Parathyroid adenoma (tissue), 2 donors: ENCODE measurements around the gene NCF1.
"Not testable (repeated sequence)": the region's sequence is repeated elsewhere in the genome, so short reads cannot be mapped to it uniquely, and the experiment has no call there.

Experiments
- H2AFZ ChIP-seq: fragments of 300-600 bp; sonication (generic); one replicate; pipeline ENCODE4 v1.7.0; 2017; ENCODE audit warnings: antibody characterized with exemption, mild to moderate bottlenecking
- H3K27ac ChIP-seq: fragments of 300-600 bp; sonication (generic); one replicate; pipeline ENCODE4 v1.7.0; 2017
- H3K27me3 ChIP-seq: fragments of 300-600 bp; sonication (generic); one replicate; pipeline ENCODE4 v1.7.0; 2017; ENCODE audit warnings: low read length; ENCODE audit not compliant: control insufficient read depth, insufficient read depth
- H3K36me3 ChIP-seq: fragments of 300-600 bp; sonication (generic); one replicate; pipeline ENCODE4 v1.7.0; 2017; ENCODE audit warnings: low read length; ENCODE audit not compliant: control insufficient read depth, insufficient read depth
- H3K4me1 ChIP-seq: fragments of 300-600 bp; sonication (generic); one replicate; pipeline ENCODE4 v1.7.0; 2017; ENCODE audit warnings: control low read depth
- H3K4me2 ChIP-seq: fragments of 300-600 bp; sonication (generic); one replicate; pipeline ENCODE4 v1.7.0; 2017; ENCODE audit warnings: low read length
- H3K4me3 ChIP-seq: fragments of 300-600 bp; sonication (generic); one replicate; pipeline ENCODE4 v1.7.0; 2017; ENCODE audit warnings: low read depth, low read length
- H3K79me2 ChIP-seq: fragments of 300-600 bp; sonication (generic); one replicate; pipeline ENCODE4 v1.7.0; 2017; ENCODE audit warnings: control low read depth
- H3K9ac ChIP-seq: fragments of 300-600 bp; sonication (generic); one replicate; pipeline ENCODE4 v1.7.0; 2017; ENCODE audit warnings: mild to moderate bottlenecking
- H3K9me3 ChIP-seq: fragments of 300-600 bp; sonication (generic); one replicate; pipeline ENCODE4 v1.7.0; 2017; ENCODE audit warnings: low read length; ENCODE audit not compliant: control insufficient read depth
- donor health status: primary hyperparathyroidism.

Gene NCF1

DNA sequence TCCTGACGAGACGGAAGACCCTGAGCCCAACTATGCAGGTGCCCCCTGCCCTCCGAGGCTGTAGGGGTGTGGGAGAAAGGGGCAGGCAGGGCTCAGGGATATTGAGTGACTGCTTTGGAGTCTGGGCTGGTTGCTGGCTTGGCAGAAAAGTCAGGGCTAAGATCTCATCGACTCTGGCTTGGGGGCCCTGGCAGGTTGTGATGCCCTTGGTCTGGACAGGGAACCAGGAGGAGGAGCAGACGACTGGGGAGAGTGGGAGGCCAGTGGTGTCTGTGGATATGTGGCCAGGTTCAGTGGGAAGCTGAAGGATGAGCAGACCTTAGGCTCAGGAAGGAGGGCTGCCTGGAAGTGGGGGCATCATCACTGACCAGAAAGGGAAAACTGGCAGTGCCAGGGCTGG is 9.8 kb downstream of the NCF1 start:
- not testable (repeated sequence) for H3K27me3 ChIP-seq, H3K27ac ChIP-seq, H3K79me2 ChIP-seq, H3K36me3 ChIP-seq, H3K9ac ChIP-seq, H3K4me1 ChIP-seq, H3K4me2 ChIP-seq, H3K4me3 ChIP-seq, H2AFZ ChIP-seq, H3K9me3 ChIP-seq

DNA sequence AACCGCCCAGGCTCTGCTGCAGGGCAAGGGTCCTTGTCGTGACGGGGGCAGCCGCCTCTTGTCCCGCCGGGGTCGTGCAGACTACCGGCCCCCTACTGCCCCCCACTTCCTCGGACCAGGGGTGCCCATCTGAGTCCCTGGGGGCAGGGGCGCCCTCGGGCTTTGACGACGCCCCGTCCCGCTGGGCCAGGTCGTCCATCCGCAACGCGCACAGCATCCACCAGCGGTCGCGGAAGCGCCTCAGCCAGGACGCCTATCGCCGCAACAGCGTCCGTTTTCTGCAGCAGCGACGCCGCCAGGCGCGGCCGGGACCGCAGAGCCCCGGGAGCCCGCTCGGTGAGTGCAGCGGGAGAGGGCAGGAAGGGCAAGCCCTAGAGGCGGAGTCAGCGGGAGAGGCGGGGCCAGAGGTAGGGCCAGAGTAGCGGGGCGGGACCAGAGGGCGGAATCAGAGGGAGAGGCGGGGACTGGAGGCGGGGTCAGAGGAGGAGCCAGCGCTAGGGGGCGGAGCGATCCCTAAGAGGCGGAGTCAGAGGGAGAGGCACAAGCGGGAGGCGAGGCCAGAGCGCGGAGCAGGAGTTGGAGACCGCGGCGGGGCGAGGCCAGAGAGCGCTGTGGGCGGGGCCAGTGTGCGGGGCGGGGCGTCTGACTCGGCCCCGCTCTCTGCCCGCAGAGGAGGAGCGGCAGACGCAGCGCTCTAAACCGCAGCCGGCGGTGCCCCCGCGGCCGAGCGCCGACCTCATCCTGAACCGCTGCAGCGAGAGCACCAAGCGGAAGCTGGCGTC is 14.7 kb downstream of the NCF1 start:
- H3K4me3 ChIP-seq, H3K27ac ChIP-seq, H3K9ac ChIP-seq: not testable (repeated sequence)

DNA sequence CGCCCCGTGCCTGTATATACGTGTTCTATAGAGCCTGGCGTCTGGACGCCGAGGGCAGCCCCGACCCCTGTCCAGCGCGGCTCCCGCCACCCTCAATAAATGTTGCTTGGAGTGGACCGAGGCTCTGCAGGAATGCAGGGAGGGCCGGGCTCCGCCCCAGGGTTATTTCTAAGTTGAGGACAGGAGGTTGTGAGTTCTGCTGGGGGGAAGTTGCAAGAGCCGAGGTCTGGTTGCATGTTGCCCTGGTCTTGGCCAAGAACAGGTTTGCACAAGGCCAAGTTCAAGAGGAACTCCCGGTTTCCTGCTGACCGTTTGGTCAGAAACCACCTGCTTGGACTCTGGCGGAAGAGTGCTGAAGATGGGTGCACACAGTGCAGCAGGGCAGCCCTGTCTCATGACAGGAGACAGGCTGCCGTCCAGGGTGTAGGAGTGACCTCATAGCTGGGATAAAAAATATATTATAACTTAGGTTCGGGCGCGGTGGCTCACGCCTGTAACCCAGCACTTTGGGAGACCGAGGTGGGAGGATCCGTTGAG is 15.5 kb downstream of the NCF1 start:
- H2AFZ ChIP-seq, H3K27me3 ChIP-seq, H3K9me3 ChIP-seq, H3K4me3 ChIP-seq, H3K4me1 ChIP-seq, H3K36me3 ChIP-seq, H3K27ac ChIP-seq, H3K9ac ChIP-seq, H3K79me2 ChIP-seq, H3K4me2 ChIP-seq: not testable (repeated sequence)

More for the DNA sequence above, 14.7 kb downstream of the NCF1 start:
- peak overlapping the region; percentile 60 for H2AFZ ChIP-seq
- not testable (repeated sequence) for H3K9me3 ChIP-seq, H3K36me3 ChIP-seq, H3K79me2 ChIP-seq, H3K27me3 ChIP-seq, H3K4me1 ChIP-seq, H3K4me2 ChIP-seq

DNA sequence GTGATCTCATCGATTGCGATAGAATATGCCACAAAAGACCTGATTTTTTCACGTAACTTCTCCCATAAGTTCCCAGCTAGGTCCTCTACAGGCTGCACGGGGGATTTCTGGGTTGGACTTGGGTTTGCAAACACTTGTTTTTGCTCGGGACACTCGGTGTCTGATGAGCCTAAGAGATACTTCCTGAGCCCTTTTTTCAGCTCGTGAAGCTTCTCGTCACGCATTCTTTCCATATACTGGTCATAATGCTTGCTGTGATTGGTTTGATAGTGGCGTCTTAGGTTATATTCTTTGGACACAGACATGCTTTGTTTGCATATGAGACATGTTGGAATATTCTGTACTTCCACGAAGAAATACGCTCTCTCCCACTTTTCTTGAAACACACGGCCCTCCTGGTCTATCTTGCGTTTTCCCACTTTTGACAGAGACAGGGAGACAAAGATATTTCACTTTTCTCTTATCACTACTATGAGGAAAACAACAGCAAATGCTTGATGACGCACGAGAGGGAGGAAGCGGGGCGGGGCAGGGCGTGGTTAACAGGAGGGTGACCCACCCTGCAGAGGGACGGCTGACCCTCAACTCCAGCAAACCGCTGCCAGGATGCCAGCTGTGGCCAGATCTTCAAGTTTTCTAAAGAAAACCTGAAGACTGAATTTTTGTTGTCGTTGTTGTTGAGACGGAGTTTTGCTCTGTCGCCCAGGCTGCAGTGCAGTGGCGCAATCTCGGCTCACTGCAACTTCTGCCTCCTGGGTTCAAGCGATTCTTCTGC is 24.2 kb downstream of the NCF1 start:
- H3K4me1 ChIP-seq, H3K4me3 ChIP-seq, H3K4me2 ChIP-seq, H3K36me3 ChIP-seq, H3K9ac ChIP-seq, H3K27ac ChIP-seq, H3K27me3 ChIP-seq, H3K9me3 ChIP-seq, H2AFZ ChIP-seq, H3K79me2 ChIP-seq: not testable (repeated sequence)

DNA sequence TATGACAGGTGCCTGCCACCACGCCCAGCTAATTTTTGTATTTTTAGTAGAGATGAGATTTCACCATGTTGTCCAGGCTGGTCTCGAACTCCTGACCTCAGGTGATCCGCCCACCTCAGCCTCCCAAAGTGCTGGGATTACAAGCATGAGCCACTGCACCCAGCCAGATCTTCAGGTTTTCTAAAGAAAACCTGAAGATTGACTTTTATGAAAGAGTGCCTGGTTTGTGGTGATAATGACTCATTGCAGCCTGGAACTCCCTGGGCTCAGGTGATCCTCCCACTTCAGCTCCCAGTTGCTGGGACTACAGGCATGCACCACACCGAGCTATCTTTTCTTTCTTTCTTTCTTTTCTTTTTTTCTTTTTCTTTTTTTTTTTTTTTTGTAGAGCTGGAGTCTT is 24.8 kb downstream of the NCF1 start:
- not testable (repeated sequence) for H3K27ac ChIP-seq, H3K9me3 ChIP-seq, H3K4me2 ChIP-seq, H3K27me3 ChIP-seq, H3K4me1 ChIP-seq, H3K36me3 ChIP-seq, H3K79me2 ChIP-seq, H2AFZ ChIP-seq, H3K4me3 ChIP-seq, H3K9ac ChIP-seq

DNA sequence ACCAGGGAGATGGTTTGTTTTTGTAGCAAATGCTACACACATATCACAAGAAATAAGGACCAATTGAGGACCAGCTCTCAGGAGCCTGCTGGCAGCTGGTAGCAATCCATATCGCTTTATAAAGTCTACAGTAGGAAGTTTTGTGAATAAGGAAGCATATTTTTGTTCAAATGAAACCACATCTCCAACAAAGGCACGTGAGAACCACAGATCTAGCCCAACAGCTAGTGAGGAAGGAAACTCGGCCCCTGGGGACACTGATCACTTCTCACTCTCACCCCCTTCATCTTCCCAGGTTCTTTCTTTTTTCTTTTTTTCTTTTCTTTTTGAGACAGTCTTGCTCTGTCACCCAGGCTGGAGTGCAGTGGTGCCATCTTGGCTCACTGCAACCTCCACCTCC is 42.1 kb downstream of the NCF1 start:
- not testable (repeated sequence) for H3K79me2 ChIP-seq, H3K4me3 ChIP-seq, H3K27me3 ChIP-seq, H3K36me3 ChIP-seq, H3K9me3 ChIP-seq, H3K9ac ChIP-seq, H3K4me2 ChIP-seq, H3K27ac ChIP-seq, H2AFZ ChIP-seq, H3K4me1 ChIP-seq

DNA sequence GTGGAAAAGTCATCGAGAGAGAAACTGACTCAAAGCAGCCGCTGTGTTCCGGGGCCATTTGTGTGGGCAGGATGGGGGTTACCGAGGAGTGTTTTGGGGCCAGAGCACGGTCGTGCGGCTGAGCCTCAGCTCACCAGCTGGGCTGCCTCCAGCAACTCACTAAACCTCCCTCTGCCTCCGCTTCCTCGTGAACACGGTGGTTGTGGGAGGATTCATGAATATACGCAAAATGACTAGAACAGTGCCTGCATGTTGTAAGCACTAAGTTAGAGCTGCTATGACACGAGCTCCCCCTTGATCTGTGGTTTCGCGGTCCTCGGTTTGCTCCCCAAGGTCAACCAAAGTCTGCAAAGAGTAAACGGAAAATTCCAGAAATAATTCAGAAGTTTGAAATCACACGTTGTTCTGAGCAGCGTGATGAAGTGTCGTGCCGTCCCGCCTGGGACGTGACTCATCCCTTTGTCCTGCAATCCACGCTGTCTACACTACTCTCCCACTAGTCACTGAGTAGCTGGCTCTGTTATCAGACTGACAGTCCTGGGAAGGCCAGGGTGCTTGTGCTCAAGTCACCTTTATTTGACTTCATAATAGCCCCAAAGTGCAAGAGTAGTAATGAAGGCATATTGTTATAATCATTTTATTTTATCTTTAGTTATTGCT is 46.5 kb downstream of the NCF1 start:
- not testable (repeated sequence) for H3K79me2 ChIP-seq, H3K4me3 ChIP-seq

DNA sequence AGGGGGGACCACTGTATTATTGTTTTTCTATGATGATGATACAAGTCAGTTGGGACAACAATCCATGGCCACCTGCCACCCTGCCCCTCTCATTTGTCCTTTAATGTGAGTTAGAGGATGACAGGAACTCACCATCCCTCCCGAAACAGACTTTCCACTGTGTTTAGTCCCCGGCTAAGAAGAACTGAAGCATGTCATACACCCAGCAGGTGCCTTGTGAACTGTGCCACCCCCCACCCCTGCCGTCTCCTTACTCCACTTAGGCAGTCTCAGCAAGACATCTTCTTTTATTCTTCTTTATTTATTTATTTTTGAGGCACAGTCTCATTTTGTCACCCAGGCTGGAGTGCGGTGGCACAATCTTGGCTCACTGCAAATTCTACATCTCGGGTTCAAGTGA is 47.4 kb downstream of the NCF1 start:
- not testable (repeated sequence) for H2AFZ ChIP-seq, H3K4me3 ChIP-seq, H3K4me1 ChIP-seq, H3K36me3 ChIP-seq, H3K9me3 ChIP-seq, H3K9ac ChIP-seq, H3K27me3 ChIP-seq, H3K4me2 ChIP-seq, H3K27ac ChIP-seq, H3K79me2 ChIP-seq

More for the DNA sequence above, 46.5 kb downstream of the NCF1 start:
- H3K36me3 ChIP-seq, H3K9ac ChIP-seq, H3K27ac ChIP-seq, H2AFZ ChIP-seq, H3K27me3 ChIP-seq, H3K4me2 ChIP-seq, H3K4me1 ChIP-seq, H3K9me3 ChIP-seq: not testable (repeated sequence)

DNA sequence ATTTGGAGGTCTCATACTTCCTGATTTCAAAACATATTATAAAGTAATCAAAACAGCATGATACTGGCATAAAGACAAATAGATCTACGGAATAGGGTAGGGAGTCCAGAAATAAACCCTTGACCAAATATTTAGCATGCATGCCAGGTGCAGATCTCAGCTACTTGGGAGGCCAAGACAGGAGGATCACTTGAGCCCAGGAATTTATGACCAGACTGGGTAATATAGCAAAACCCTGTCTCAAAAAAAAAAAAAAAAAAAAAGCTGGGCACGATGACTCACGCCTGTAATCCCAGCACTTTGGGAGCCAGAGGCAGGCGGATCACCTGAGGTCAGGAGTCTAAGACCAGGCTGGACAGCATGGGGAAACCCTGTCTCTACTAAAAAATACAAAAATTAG is 56.1 kb downstream of the NCF1 start:
- not testable (repeated sequence) for H3K36me3 ChIP-seq, H3K9me3 ChIP-seq, H2AFZ ChIP-seq, H3K79me2 ChIP-seq, H3K4me2 ChIP-seq, H3K9ac ChIP-seq, H3K4me3 ChIP-seq, H3K4me1 ChIP-seq, H3K27ac ChIP-seq, H3K27me3 ChIP-seq

DNA sequence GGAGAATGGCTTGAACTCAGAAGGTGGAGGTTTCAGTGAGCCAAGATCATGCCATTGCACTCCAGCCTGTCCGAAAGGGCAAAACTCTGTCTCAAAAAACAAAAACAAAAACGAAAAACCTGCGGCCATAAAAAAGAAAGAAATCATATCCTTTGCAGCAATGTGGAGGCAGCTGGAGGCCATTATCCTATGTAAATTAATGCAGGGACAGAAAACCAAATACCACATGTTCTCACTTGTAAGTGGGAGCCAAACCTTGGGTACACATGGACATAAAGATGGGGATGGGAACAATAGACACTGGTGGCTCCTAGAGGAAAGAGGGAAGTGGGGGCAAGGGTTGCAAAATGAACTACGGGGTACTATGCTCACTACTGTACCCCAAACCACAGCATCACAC is 56.6 kb downstream of the NCF1 start:
- H3K9me3 ChIP-seq, H3K27ac ChIP-seq, H2AFZ ChIP-seq, H3K9ac ChIP-seq, H3K4me1 ChIP-seq, H3K79me2 ChIP-seq, H3K4me3 ChIP-seq, H3K36me3 ChIP-seq, H3K27me3 ChIP-seq, H3K4me2 ChIP-seq: not testable (repeated sequence)
